GM21528 (cell line): ENCODE results near the gene ARL10.

ENCODE experiments used
- ATAC-seq: cut with Tn5 transposase; IDR thresholded peaks from one replicate; pipeline ENCODE4 v1.9.1; 2021; ENCODE audit warnings: mild to moderate bottlenecking, moderate library complexity; ENCODE audit not compliant: unreplicated experiment, low FRiP score

ARL10 gene

GRCh38 chr5:176361437-176362232 is 3.7 kb upstream of the ARL10 start, which contains the start of gene KIAA1191:
KIAA1191 (minus strand) TSS chr5:176361764; CDS start chr5:176359508, 2,256 bp downstream.
- peak; percentile 89 for ATAC-seq

- ATAC-seq: no peak
These were observed 3.1 kb upstream of the ARL10 start for GRCh38 chr5:176362233-176362490.

- ATAC-seq: no peak
These were observed 429 bp upstream of the ARL10 start for GRCh38 chr5:176364765-176365350.

GRCh38 chr5:176366232-176366894 is 1.1 kb downstream of the ARL10 start:
- ATAC-seq: no peak

GRCh38 chr5:176368726-176369125 is 3.4 kb downstream of the ARL10 start:
- ATAC-seq: no peak

GRCh38 chr5:176369934-176370711 is 4.8 kb downstream of the ARL10 start:
- ATAC-seq: no peak

GRCh38 chr5:176371621-176372539 is 6.6 kb downstream of the ARL10 start:
- no peak for ATAC-seq

- no peak for ATAC-seq
These were observed 8.0 kb downstream of the ARL10 start for GRCh38 chr5:176373100-176373818.

- no peak for ATAC-seq
These were observed 14.6 kb downstream of the ARL10 start for GRCh38 chr5:176379881-176380280.

GRCh38 chr5:176381423-176381822 is 16.1 kb downstream of the ARL10 start:
- no peak for ATAC-seq

GRCh38 chr5:176381979-176382378 is 16.7 kb downstream of the ARL10 start:
- no peak for ATAC-seq

GRCh38 chr5:176382721-176383120 is 17.4 kb downstream of the ARL10 start:
- ATAC-seq: no peak

- ATAC-seq: no peak
These were observed 18.1 kb downstream of the ARL10 start for GRCh38 chr5:176383248-176383905.

- no peak for ATAC-seq
These were observed 18.7 kb downstream of the ARL10 start for GRCh38 chr5:176383961-176384360.

GRCh38 chr5:176384366-176384930 is 19.2 kb downstream of the ARL10 start:
- no peak for ATAC-seq

GRCh38 chr5:176384991-176385390 is 19.7 kb downstream of the ARL10 start:
- no peak for ATAC-seq

GRCh38 chr5:176386491-176386890 is 21.2 kb downstream of the ARL10 start:
- no peak for ATAC-seq

- ATAC-seq: no peak
These were observed 22.2 kb downstream of the ARL10 start for GRCh38 chr5:176387384-176387925.
